HG02852 (cell line): ENCODE results near the gene KCNQ5.
"Not testable (repeated sequence)": the region's sequence is repeated elsewhere in the genome, so short reads cannot be mapped to it uniquely, and the experiment has no call there.

Source experiments
- ATAC-seq: cut with Tn5 transposase; IDR thresholded peaks from one replicate; pipeline ENCODE4 v1.9.1; 2021; ENCODE audit warnings: mild to moderate bottlenecking, moderate library complexity; ENCODE audit not compliant: unreplicated experiment

KCNQ5 gene

GRCh38 chr6:73156793-73157767 lies 535.2 kb downstream of the KCNQ5 start:
- no peak for ATAC-seq

- ATAC-seq: no peak
These were observed 536.0 kb downstream of the KCNQ5 start for GRCh38 chr6:73157870-73158269.

GRCh38 chr6:73169111-73169510 lies 547.2 kb downstream of the KCNQ5 start:
- ATAC-seq: no peak

GRCh38 chr6:73169633-73170032 lies 547.8 kb downstream of the KCNQ5 start:
- ATAC-seq: no peak

GRCh38 chr6:73174646-73175045 lies 552.8 kb downstream of the KCNQ5 start:
- ATAC-seq: no peak

GRCh38 chr6:73176057-73176456 lies 554.2 kb downstream of the KCNQ5 start:
- ATAC-seq: no peak

- ATAC-seq: peak; percentile 64
These were observed 555.5 kb downstream of the KCNQ5 start for GRCh38 chr6:73177221-73177944.

- ATAC-seq: no peak
These were observed 558.3 kb downstream of the KCNQ5 start for GRCh38 chr6:73180076-73180738.

- ATAC-seq: peak; percentile 74
These were observed 559.1 kb downstream of the KCNQ5 start for GRCh38 chr6:73180763-73181619.

GRCh38 chr6:73182021-73182607 lies 560.2 kb downstream of the KCNQ5 start:
- peak; percentile 32 for ATAC-seq

- ATAC-seq: not testable (repeated sequence)
These were observed 571.4 kb downstream of the KCNQ5 start for GRCh38 chr6:73193302-73193701.

GRCh38 chr6:73194744-73195143 lies 572.9 kb downstream of the KCNQ5 start:
- no peak for ATAC-seq

- no peak for ATAC-seq
These were observed 578.4 kb downstream of the KCNQ5 start for GRCh38 chr6:73200247-73200646.

GRCh38 chr6:73200735-73201134 lies 578.9 kb downstream of the KCNQ5 start:
- no peak for ATAC-seq

GRCh38 chr6:73203098-73203497 lies 581.2 kb downstream of the KCNQ5 start:
- no peak for ATAC-seq

GRCh38 chr6:73204252-73204651 lies 582.4 kb downstream of the KCNQ5 start:
- ATAC-seq: no peak

GRCh38 chr6:73207221-73207837 lies 585.5 kb downstream of the KCNQ5 start:
- no peak for ATAC-seq

GRCh38 chr6:73209117-73209516 lies 587.3 kb downstream of the KCNQ5 start:
- ATAC-seq: no peak

GRCh38 chr6:73216859-73217258 lies 595.0 kb downstream of the KCNQ5 start:
- ATAC-seq: no peak

GRCh38 chr6:73225396-73225795 lies 603.5 kb downstream of the KCNQ5 start, which contains the start of gene KHDC1L:
KHDC1L (minus strand) TSS chr6:73225496; CDS start chr6:73225408, 88 bp downstream.
- no peak for ATAC-seq
